SU-DHL-6 (cell line): ENCODE data around the gene ZBTB16.

Experiments
- EZH2phosphoT487 ChIP-seq: fragments of 200-600 bp; sonication (generic), shearing (Covaris generic); conservative IDR thresholded peaks from 2 replicates; pipeline ENCODE4 v1.6.1; 2018; ENCODE audit warnings: mild to moderate bottlenecking, antibody characterized with exemption, low read length, moderate library complexity, mixed read lengths
- TF ChIP-seq, protein P1 (sequence below): fragments of 200-600 bp; sonication (generic); IDR thresholded peaks from one replicate; pipeline ENCODE4 v1.5.1; 2017; ENCODE audit warnings: antibody characterized with exemption, mild to moderate bottlenecking, low read length, moderate library complexity; ENCODE audit not compliant: insufficient read depth, poor library complexity, severe bottlenecking

DNA sequence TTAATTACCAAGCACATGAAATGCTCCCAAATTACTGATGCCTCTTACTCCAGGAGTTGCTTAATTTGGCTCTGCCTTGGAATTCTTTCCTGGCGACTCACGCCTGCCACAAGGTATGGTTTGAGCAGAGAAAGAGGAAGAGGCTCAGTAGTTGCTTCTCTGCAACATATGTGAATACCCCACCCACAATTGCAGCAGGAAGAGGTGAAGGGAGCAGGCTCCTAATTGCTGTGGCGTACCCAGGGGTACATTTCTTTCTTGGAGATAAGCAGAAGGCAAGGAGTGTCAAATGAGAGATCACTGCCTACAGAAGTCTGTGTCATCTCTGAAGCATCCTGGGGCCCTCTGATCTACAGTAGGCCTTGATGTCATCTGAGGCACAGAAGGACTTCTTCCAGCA, 226.1 kb downstream of the ZBTB16 start:
- TF ChIP-seq, protein P1, sequence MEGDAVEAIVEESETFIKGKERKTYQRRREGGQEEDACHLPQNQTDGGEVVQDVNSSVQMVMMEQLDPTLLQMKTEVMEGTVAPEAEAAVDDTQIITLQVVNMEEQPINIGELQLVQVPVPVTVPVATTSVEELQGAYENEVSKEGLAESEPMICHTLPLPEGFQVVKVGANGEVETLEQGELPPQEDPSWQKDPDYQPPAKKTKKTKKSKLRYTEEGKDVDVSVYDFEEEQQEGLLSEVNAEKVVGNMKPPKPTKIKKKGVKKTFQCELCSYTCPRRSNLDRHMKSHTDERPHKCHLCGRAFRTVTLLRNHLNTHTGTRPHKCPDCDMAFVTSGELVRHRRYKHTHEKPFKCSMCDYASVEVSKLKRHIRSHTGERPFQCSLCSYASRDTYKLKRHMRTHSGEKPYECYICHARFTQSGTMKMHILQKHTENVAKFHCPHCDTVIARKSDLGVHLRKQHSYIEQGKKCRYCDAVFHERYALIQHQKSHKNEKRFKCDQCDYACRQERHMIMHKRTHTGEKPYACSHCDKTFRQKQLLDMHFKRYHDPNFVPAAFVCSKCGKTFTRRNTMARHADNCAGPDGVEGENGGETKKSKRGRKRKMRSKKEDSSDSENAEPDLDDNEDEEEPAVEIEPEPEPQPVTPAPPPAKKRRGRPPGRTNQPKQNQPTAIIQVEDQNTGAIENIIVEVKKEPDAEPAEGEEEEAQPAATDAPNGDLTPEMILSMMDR = no peak
- TF ChIP-seq EZH2phosphoT487 = no peak
